Putamen (tissue), 1 donor: ENCODE results near the gene MINDY4.

Source experiments
- DNase-seq: peaks from one replicate; pipeline ENCODE4 v3.0.0-alpha.2; 2016; ENCODE audit warnings: low spot score

The MINDY4 gene

DNA sequence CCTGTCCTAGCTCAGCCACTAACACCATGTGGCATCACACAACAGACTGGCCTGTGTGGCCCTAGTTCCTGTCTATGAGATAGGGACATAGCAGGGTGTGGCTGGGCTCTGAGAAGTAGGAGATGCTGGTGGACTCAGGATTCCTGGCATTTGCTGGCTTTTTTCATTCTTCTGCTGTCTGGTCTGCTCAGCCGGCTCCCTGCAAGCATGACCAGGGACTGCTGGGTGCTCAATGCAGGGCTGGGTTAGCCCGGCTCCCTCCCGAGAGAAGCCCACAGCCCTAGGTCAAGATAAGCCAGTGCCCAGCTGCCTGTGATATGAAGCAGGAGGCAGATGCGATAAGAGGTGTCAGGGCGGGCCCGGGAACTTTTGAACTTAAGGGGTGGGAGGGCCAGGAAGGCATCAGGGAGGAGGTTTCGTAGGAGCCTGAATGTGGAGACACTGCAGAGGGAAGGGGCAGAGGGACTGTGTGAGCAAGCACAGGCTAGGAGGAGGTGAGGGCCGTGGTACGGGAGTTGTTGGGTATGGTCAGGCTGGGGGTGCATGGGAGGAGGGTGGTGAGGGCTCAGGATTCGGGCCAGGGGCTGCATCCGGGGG, 143.9 kb downstream of the MINDY4 start:
- no peak for DNase-seq

DNA sequence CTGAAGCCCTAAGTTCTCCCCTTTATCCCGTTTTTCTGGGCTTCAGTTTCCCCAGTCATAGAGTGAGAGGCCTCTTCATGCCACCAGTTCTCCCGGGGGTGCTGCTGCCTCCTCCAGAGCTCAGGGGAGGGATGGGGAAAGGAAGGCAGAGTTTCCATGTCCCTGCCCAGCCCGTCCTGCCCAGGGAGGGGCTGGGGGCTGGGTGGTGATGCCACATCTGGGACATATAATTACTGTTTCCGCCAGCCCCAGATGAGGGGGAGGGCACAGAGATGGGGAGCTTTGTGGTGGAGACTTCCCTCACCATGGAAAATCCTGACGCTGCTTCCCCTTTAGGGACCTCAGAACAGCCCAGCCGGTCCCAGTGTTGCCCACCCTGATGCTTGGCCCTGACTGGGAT, 144.5 kb downstream of the MINDY4 start:
- no peak for DNase-seq

DNA sequence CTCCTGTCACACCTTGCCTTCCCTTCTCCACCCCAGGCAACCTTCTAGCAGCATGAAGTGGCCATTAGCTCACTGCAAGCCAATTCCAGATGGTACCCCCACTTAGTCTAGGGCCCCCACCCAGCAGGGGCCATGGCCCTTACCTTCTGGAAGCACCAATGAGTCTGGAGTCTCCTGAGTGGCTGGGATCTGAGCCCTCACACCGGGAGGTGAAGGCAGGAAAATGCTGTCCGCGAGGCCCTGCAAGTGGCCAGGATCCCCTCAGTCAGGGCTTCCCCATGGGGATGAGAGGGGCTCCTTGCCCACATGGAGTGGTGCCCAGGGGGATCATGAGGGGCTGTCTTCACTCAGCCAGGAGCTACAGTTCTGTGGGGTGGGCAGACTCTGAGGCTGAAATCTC, 145.0 kb downstream of the MINDY4 start:
- no peak for DNase-seq

DNA sequence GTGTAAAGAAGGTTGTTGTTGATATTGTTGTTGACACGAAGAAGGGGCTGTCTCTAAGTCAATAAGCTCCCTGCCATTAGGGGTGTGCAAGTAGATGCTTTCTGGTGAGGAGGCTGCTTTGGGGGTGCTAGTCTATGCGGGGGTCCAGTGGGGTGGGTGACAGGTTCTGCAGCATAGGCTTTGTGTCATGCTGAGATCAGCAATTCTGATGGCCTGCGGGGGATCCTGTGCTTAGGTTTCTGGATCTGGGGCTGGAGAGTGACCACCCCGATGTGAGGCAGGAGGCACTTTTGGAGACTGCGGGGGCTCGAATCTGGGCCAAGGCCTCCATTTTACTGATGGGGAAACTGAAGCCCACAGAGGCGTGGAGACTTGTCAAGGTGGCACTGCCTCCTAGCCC, 145.6 kb downstream of the MINDY4 start:
- DNase-seq: no peak

DNA sequence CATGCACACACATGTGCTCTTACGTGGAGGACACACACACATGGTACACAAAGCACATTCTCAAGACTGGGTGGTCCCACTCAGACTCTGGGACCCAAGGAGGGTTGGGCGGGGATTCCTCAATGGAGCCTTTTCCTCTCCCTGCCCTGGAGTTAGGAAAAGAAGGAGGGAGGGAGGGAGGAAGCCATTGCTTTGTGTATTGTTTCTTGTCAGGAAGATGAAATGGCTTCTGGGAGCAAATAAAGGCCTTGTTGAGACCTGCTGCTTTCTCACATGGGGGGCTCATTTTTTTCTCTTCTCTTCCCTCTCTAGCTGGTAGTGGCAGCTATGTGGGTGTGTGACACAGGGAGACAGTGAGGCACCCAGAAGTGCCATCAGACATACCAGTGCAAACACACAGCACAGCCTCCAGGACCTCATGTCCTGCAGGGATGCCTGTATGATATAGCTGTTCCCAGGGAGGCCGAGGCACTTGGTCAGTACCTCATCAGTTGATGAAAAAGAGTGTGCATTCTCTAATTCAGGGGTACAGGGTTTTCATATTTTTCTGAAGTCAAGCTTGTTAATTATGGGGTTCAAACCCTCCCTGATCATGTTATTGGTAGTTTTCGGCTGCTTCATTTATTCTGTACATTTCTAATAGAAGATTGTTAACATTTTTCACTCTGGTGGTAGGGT, 146.1 kb downstream of the MINDY4 start:
- no peak for DNase-seq

DNA sequence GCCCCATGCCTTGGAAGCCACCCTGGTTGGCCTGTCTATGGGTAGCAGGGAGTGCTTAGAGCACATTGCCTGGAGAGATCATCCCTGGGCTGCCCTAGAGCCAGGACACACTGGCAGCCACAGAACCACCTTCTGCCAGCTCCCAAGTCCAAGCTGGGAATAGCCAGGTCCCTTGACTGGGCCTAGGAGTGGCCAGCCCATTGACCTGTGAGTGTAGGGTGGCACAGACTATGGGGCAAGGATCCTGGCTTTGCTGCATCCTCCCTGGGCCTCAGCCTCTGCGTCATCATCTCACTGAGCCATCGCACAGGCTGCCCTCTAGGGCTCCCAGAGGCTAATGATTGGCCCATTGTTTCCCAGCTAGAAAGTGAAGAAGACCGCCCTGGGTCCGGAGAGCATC, 147.5 kb downstream of the MINDY4 start:
- no peak for DNase-seq

DNA sequence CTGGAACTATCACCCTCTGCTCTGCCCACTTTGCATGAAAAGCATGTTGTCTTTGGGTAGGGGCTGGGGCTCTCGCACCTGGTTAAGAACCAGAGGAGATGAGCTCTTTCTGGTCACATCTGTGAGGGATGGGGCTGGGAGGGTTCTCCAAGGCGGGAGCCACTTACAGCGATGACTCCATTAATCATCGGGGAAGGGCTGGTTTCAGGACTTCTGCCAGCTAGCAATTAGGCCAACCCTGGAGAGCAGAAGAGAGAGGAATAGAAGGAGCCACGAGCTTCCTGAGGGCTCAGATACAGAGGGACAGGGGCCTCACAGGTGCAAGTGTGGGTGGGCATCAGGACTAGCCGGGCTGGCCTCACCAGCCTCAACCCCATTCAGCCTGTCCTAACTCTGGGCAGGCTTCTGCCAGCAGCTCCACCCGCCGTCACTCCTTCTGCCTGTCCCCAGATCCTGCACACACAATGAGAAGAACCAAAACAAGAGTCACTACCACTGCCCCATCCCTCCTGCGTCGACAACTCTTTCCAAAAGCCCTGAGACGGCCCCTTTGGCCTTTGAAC, 148.9 kb downstream of the MINDY4 start:
- no peak for DNase-seq

DNA sequence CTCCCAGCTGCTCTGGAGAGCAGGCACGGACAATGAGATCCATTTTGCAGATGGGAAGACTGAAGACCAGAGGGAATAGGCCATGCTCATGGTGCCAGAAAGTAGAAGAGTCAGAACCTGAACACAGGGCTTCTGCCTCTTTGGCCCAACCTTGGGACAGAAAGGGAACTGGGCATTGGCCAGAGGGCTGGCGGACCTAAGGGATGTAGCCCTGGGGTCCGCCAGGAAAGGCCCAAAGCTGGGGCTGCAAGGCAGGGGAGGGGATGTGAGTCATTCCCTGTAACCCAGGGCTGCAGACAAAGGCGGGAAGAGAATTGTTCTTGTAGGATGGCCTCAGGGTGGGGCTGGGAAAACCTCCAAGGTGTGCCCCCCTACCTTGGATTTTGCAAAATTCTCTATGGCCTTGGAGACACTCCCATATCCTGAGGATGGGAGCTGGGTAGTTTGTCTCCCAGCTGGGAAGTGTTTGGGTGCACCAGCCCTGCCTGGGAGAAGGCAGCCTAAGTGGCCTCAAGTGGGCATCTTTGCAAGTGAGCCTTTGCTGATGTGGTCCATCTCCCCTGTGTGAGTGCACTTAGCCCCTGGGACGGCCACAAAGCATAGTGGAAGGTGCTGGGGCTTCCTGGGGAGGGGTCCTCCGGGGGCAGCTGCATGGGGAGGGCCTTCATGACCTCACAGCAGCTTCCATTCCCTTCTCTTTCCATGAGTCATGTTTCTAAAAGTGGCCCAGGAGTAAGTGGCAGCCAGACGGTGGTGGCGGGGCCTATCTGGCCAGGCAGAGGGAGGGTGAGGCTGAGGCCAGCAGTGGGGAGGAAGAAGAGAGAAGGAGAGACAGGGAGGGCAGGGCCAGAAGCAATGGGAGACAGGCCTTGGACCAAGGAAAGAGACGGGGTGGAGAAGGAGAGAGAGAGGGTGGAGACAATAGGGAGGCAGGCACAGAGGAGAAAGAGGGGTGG, 149.6 kb downstream of the MINDY4 start:
- no peak for DNase-seq

DNA sequence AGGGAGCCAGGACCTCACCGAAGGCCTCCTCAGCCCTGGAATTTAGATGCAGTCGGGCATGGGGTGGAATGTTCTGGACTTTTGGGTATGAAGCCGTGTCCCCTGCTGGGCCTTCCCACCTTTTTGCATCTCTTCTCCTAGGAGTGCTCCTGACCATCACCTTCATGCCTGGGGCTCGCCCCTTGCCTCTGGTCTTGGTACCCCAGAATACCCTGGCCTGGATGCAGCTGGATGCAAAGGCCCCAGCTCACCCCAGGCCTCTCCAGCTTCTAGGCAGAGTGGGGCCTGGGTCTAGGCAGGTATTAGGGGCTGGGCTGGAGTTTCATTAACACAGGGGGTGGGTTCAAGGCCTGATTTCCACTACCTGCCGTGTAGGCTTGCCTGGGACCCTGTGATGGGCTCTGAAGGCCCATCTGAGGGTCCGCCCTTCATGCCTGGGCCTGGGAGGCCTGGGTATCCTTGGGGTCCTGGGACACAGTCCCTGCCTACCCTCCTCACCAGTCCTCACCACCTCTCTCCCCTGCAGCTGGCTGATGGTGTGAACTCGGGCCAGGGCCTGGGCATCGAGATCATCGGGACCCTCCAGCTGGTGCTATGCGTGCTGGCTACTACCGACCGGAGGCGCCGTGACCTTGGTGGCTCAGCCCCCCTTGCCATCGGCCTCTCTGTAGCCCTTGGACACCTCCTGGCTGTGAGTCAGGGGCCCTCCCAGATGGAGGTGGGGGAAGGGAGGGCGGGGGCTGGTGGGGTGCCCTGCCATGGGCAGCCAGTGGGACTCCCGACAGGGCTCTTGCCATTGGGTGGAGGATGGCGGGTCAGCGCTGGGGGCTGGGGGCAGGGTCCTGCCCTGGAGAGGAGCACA, 150.6 kb downstream of the MINDY4 start:
- DNase-seq: no peak

DNA sequence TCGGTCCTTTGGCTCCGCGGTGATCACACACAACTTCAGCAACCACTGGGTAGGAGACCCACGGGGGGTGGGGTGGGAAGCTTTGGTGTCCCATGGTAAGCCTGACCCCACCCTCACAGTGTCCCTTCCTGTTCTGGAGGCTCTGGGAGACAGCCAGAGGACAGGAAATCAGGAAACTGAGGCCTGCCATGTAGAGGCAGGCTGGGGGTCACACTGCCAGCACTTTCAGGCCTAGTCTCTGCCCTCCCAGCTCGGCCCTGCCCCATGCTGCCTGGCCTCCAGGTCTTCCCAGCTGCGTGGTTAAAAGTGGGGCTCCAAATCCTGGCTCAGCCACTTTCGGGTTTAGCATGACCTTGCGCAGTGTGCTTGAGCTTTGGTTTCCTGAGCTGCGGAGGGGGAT, 151.4 kb downstream of the MINDY4 start:
- no peak for DNase-seq

DNA sequence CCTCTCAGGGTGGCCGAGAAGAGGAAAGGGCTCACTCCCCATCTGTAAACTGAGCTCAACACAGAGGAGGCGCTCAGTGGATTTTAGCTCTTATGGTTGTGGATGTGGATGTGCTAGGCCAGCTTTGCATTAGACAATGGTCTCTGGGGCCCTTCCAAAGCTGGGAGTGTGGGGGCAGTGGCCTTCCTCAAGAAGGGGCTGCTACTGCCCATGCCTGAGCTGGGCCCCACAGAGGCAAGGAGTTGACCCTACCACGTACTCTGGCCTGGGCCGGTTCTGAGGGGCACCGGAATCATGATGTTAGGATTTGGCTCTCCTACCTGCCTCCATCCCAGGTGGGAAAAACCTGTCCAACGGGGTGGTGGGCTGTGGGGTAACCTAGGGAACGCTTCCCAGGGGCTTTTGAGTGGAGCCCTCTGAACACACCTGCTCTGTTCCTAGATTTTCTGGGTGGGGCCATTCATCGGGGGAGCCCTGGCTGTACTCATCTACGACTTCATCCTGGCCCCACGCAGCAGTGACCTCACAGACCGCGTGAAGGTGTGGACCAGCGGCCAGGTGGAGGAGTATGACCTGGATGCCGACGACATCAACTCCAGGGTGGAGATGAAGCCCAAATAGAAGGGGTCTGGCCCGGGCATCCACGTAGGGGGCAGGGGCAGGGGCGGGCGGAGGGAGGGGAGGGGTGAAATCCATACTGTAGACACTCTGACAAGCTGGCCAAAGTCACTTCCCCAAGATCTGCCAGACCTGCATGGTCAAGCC, 152.0 kb downstream of the MINDY4 start:
- DNase-seq: no peak

DNA sequence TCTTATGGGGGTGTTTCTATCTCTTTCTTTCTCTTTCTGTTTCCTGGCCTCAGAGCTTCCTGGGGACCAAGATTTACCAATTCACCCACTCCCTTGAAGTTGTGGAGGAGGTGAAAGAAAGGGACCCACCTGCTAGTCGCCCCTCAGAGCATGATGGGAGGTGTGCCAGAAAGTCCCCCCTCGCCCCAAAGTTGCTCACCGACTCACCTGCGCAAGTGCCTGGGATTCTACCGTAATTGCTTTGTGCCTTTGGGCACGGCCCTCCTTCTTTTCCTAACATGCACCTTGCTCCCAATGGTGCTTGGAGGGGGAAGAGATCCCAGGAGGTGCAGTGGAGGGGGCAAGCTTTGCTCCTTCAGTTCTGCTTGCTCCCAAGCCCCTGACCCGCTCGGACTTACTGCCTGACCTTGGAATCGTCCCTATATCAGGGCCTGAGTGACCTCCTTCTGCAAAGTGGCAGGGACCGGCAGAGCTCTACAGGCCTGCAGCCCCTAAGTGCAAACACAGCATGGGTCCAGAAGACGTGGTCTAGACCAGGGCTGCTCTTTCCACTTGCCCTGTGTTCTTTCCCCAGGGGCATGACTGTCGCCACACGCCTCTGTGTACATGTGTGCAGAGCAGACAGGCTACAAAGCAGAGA, 152.7 kb downstream of the MINDY4 start:
- no peak for DNase-seq

DNA sequence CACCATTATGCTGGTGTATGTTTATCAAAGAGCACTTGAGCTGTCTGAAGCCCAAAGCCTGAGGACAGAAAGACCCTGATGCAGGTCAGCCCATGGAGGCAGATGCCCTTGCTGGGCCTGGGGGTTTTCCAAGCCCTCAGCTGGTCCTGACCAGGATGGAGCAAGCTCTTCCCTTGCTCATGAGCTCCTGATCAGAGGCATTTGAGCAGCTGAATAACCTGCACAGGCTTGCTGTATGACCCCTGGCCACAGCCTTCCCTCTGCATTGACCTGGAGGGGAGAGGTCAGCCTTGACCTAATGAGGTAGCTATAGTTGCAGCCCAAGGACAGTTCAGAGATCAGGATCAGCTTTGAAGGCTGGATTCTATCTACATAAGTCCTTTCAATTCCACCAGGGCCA, 153.4 kb downstream of the MINDY4 start:
- no peak for DNase-seq

DNA sequence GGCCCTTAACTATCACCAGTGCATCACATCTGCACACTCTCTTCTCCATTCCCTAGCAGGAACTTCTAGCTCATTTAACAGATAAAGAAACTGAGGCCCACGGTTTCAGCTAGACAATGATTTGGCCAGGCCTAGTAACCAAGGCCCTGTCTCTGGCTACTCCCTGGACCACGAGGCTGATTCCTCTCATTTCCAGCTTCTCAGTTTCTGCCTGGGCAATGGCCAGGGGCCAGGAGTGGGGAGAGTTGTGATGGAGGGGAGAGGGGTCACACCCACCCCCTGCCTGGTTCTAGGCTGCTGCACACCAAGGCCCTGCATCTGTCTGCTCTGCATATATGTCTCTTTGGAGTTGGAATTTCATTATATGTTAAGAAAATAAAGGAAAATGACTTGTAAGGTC, 153.9 kb downstream of the MINDY4 start:
- no peak for DNase-seq

DNA sequence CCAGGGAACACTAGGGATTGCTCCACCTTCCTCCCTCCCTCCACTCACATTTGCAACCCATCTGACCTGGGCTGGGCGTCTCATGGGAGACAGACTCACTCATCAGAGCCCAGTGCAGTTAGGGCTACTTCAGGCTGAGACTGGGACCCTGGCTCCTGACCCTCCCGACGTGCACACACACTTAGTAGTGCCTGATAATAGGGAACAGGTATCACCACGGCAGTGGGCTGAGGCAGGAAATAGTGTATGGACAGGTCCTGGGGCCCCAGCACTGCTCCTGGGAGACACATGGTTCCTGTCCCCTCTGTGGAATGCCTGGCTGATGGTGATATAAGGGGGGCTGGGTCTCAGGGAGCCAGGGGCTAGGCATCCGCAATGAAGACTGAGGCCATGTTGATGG, 154.7 kb downstream of the MINDY4 start:
- DNase-seq: no peak

DNA sequence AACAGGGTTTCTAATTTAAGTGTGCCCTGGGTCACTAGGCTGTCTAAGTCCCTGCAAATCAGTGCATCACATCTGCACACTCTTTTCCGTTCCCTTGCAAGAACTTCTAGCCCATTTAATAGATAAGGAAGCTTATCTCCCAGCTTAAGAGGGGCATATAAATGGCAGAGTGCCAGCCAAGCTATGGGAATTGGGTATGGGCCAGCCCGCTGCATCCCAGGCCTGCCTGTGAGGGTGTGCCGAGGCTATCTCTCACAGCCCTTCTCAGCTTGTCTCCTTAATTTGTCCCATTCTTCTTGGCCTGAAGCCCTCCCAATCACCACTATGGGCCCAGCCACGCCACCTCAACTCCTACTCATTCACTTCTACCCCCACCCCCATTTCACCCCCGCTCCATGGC, 155.1 kb downstream of the MINDY4 start:
- DNase-seq: no peak

DNA sequence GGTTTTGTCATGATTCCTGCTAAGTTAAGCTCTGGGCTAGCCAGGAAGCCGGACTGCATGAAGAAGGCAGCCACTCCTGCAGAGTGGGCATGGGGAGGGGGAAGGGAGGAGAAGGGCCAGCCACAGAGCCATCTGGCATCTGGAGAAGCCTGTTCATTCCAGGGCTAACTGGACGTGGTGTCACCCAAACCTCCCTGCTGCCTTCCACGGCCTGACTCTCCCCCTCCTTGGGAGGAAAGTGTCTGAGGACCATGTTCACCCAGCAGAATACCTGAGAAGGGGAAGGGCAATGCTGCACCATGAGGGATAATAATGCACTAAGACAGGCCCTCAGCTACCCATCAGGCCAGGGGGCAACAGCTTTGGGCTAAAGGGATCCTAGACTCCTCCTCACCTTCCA, 155.8 kb downstream of the MINDY4 start:
- no peak for DNase-seq

DNA sequence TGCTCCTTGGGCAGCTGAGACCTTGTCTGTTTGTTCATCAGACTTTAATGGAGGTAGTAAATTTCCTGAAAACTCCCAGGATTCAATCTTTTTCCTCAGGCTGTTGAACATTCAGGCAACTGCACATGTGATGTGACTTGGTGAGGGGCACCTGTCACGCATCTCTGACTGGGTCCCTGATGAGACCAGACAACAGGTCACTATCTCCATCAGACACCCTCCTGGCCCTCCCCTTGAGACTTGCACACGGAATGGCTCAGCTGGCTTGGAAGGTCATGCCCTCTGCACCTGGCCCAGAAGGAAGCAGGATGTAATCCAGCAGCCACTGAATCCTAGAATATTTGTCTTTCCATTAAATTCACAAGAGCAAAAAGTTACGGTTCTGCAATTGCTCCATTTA, 156.3 kb downstream of the MINDY4 start:
- no peak for DNase-seq

DNA sequence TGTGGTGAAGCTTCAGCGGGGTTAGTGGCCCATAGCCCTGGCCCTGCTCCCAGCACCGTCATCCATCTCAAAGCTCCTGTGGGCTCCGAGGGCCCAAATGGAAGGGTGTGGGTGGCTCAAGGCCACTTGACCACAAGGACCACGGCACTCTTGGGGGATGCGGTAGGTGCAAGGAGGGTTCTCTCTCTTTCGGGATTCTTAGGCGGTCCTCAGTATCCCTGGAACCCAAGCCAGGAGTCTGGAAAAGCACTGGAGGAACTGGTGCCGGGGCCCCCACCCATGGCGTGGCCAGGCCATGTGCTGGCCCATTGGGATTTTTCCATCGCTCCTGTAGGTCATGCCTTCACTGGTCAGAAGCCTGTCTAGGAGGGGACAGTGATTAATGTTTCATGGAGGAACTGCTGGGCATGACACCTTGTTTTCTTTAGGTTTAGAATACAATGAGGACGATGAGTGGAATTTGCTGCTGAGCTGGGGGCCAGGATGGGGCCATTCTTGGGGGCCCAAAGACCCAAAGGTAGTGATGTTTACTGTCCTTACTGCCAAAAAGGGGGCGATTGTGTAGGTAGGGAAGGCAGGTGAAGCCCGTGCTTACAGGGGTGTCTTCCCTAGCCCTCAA, 157.1 kb downstream of the MINDY4 start:
- DNase-seq: no peak

DNA sequence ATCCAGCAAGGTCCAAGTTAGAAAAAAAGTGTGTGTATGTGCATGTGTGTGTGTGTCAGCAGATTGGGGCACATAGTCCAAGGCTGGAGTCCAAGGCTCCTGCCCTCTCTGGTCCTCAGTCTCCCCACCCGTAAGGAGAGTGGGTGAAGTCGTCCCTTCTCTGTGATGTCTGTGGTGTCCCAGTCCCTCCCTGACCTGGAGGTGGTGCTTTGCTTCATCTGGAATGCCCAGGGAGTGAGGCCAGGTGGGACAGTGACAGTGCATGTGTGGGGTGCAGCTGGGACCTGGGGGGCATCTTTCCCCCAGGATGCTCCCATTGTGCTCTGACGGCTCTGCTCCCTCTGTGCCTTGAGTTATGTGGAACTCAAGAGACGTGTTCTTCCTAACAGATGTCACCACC, 158.5 kb downstream of the MINDY4 start:
- no peak for DNase-seq
